B cell (primary cell): Measurements from ENCODE around the gene DEFB112. TPM values are rescaled to one million over a fixed set of nuclear protein-coding genes. Genes with fewer than 3 reads are reported as not detected.

Experiments
- ATAC-seq: fragments of 200-7000 bp; cut with Tn5 transposase; one replicate; pipeline ENCODE4 v1.10.0; 2021; ENCODE audit warnings: low read depth, mild to moderate bottlenecking, moderate number of reproducible peaks, moderate library complexity
- CTCF ChIA-PET: fragments of 350-600 bp; sonication (Branson Sonifier 250); formaldehyde crosslinking; loops from one replicate; lab custom pipeline; 2021; ENCODE audit warnings: antibody characterized with exemption, inconsistent platforms; lab: Charles Lee
- POLR2A ChIA-PET: fragments of 350-600 bp; sonication (Branson Sonifier 250); formaldehyde crosslinking; loops from one replicate; lab custom pipeline; 2021; ENCODE audit warnings: antibody characterized with exemption; lab: Charles Lee
- DNase-seq: peaks from one replicate; pipeline ENCODE4 v3.0.0; 2013
- H2AFZ ChIP-seq: 2 replicates; pipeline ENCODE4 v1.6.1; 2012; ENCODE audit warnings: mild to moderate bottlenecking, low read depth, low read length; ENCODE audit not compliant: insufficient read depth, poor library complexity, severe bottlenecking
- H3K27ac ChIP-seq, 2 donors: 1 replicate in 1 of 2; 2 replicates in 1 of 2; pipeline ENCODE4 v1.5.1; 2012 to 2013; ENCODE audit warnings: low read length in 2 of 2, mild to moderate bottlenecking in 2 of 2, moderate library complexity in 1 of 2
- H3K27me3 ChIP-seq, 4 experiments: fragments of 200-600 bp in 1 of 4; sonication (generic) in 1 of 4; replicated peaks in 1 of 4; 1 replicate in 2 of 4; 2 replicates in 2 of 4; pipeline versions ENCODE4 v1.6.1 to v1.7.0; 2013 to 2016; ENCODE audit warnings: low read length in 3 of 4, mild to moderate bottlenecking in 2 of 4, mixed read lengths in 1 of 4, moderate library complexity in 1 of 4; ENCODE audit not compliant: insufficient read depth in 4 of 4, control insufficient read depth in 3 of 4; ENCODE audit errors: control extremely low read depth in 1 of 4
- H3K36me3 ChIP-seq, 2 experiments: replicated peaks in 1 of 2; 1 replicate in 1 of 2; 2 replicates in 1 of 2; pipeline versions ENCODE4 v1.6.1 to v1.7.1; 2013; ENCODE audit warnings: low read length in 1 of 2; ENCODE audit not compliant: insufficient read depth in 2 of 2, control insufficient read depth in 1 of 2; ENCODE audit errors: control extremely low read depth in 1 of 2, extremely low read depth in 1 of 2
- H3K4me1 ChIP-seq, 2 donors: fragments of 200-600 bp in 1 of 2; sonication (generic) in 1 of 2; 1 replicate in 1 of 2; 2 replicates in 1 of 2; pipeline versions ENCODE4 v1.5.1 to v1.6.1; 2013 to 2017; ENCODE audit warnings: low read length in 2 of 2; ENCODE audit not compliant: control insufficient read depth in 2 of 2, insufficient read depth in 2 of 2
- H3K4me2 ChIP-seq: replicated peaks from 2 replicates; pipeline ENCODE3; 2012; ENCODE audit warnings: mild to moderate bottlenecking, low read depth, low read length; ENCODE audit not compliant: poor library complexity, severe bottlenecking
- H3K4me3 ChIP-seq, 5 experiments: fragments of 200-600 bp in 1 of 5; sonication (generic) in 1 of 5; 1 replicate in 3 of 5; 2 replicates in 2 of 5; pipeline versions ENCODE4 v1.5.1 to v1.7.0; 2011 to 2016; ENCODE audit warnings: low read length in 4 of 5, mild to moderate bottlenecking in 4 of 5, low read depth in 2 of 5, control low read depth in 1 of 5, moderate library complexity in 1 of 5; ENCODE audit not compliant: insufficient read depth in 1 of 5; ENCODE audit errors: control extremely low read depth in 1 of 5, extremely low read depth in 1 of 5
- H3K79me2 ChIP-seq: fragments of 200-600 bp; sonication (generic); one replicate; pipeline ENCODE4 v1.6.0; 2016; ENCODE audit warnings: low read length; ENCODE audit not compliant: control insufficient read depth, insufficient read depth
- H3K9ac ChIP-seq: fragments of 200-600 bp; sonication (generic); 2 replicates; pipeline ENCODE4 v1.6.1; 2017; ENCODE audit warnings: mild to moderate bottlenecking, low read length, moderate library complexity
- H3K9me3 ChIP-seq, 3 donors: one replicate each; pipeline versions ENCODE4 v1.6.1 to v1.7.1; 2013; ENCODE audit warnings: low read length in 2 of 3; ENCODE audit not compliant: control insufficient read depth in 2 of 3, insufficient read depth in 1 of 3; ENCODE audit errors: control extremely low read depth in 1 of 3
- H4K20me1 ChIP-seq: 2 replicates; pipeline ENCODE4 v1.6.0; 2012; ENCODE audit warnings: mild to moderate bottlenecking, low read length; ENCODE audit not compliant: insufficient read depth, control insufficient read depth, poor library complexity, severe bottlenecking
- H3K27ac Mint-ChIP-seq: one replicate; pipeline ENCODE4 v1.8.0; 2021; ENCODE audit warnings: mixed read lengths
- H3K27me3 Mint-ChIP-seq: one replicate; pipeline ENCODE4 v1.8.0; 2021; ENCODE audit warnings: mixed read lengths
- H3K4me1 Mint-ChIP-seq: one replicate; pipeline ENCODE4 v1.8.0; 2021; ENCODE audit warnings: mixed read lengths
- H3K4me3 Mint-ChIP-seq: one replicate; pipeline ENCODE4 v1.8.0; 2021; ENCODE audit warnings: mixed read lengths
- H3K9me3 Mint-ChIP-seq: one replicate; pipeline ENCODE4 v1.8.0; 2022; ENCODE audit warnings: mixed read lengths; ENCODE audit not compliant: insufficient read depth
- EZH2 ChIP-seq: IDR thresholded peaks from 2 replicates; pipeline ENCODE4 v1.6.1; 2012; ENCODE audit warnings: borderline replicate concordance, low read depth, mild to moderate bottlenecking, moderate library complexity, low read length; ENCODE audit not compliant: insufficient read depth, poor library complexity, severe bottlenecking
- WGBS: methylation state at CpG from one replicate; pipeline ENCODE4 v1.1.5; 2013; ENCODE audit warnings: missing lambda C conversion rate; ENCODE audit not compliant: insufficient coverage; 5-methylcytosine and 5-hydroxymethylcytosine counted together
- intact Hi-C: fragments of 100-400 bp; cut with micrococcal nuclease; formaldehyde crosslinking; loops from one replicate; pipeline ENCODE4 v1.10.0; 2022
- polyA plus RNA-seq: library from polyadenylated mRNA; depleted of rRNA; stranded (reverse); fragments of >200 nt; gene quantifications from 2 replicates; pipeline ENCODE4 v1.2.3, GENCODE V29; 2012
- total RNA-seq, 2 donors: library from RNA; stranded (reverse); fragments of 120-200 nt in 1 of 2; gene quantifications; 1 replicate in 1 of 2; 2 replicates in 1 of 2; pipeline versions ENCODE4 v1.2.3 to v1.2.4, GENCODE V29; 2013 to 2022
- TF ChIP-seq, protein P1 (sequence below): fragments of 200-600 bp; IDR thresholded peaks from one replicate; pipeline ENCODE4 v1.8.0; 2022; ENCODE audit warnings: antibody characterized with exemption, mild to moderate bottlenecking

Gene DEFB112
- total and polyA plus RNA-seq, 2 donors (not counting 1 experiment from before 2014, with no cell fraction given) = not detected

DNA sequence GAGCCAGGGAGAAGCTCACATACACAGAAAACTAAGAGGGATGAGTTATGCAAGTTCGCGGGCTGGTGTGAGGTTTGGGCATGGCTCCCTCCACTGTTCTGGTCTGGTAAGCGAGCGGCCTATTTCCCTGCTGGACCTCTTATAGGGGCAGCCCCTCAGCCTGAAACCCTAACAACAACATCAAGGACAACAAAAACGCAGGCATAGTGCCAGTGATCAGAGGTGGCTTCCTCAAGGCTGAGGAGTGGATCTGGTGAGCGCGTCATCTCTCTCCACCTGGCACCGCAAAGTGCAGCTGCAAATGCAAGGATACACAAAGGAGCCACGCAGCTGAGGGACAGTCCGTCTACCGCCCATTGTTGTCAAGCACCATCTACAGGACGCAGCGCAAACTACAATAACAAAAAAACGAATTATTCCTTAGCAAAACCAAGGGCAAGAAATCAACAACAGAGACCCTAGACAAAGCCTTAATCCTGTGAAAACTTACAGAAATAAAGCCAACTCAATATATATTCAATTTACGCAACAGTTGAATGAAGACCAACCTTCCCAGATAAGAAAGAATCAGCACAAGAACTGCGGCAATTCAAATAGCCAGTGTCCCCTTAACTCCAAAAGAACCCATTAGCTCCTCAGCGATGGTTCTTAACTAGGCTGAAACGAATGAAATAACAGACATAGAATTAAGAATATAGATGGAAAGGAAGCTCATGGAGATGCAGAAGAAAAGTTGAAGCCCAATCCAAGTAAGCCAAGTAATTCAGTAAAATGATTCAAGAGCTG lies 18.8 kb downstream of the DEFB112 start:
- Histone ChIP-seq H2AFZ (no peak overlapping the region), H3K4me1 (no peaks in the 10 kb centered on the region), H3K9ac (no peak overlapping the region), H3K27me3 (no peaks in the 10 kb centered on the region), H3K4me2 (no peak overlapping the region), H3K9me3 (peaks cover 0 to 10% (median 0%) of the 10 kb centered on the region in 3 donors), H3K27ac (no peak overlapping the region), H3K36me3 (no peaks in the 10 kb centered on the region), H4K20me1 (no peaks in the 10 kb centered on the region), H3K79me2 (no peaks in the 10 kb centered on the region), H3K4me3 (no peak overlapping the region)
- TF ChIP-seq, protein P1, sequence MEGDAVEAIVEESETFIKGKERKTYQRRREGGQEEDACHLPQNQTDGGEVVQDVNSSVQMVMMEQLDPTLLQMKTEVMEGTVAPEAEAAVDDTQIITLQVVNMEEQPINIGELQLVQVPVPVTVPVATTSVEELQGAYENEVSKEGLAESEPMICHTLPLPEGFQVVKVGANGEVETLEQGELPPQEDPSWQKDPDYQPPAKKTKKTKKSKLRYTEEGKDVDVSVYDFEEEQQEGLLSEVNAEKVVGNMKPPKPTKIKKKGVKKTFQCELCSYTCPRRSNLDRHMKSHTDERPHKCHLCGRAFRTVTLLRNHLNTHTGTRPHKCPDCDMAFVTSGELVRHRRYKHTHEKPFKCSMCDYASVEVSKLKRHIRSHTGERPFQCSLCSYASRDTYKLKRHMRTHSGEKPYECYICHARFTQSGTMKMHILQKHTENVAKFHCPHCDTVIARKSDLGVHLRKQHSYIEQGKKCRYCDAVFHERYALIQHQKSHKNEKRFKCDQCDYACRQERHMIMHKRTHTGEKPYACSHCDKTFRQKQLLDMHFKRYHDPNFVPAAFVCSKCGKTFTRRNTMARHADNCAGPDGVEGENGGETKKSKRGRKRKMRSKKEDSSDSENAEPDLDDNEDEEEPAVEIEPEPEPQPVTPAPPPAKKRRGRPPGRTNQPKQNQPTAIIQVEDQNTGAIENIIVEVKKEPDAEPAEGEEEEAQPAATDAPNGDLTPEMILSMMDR = no peak
- no peak for TF ChIP-seq EZH2
- Mint-ChIP-seq H3K4me1 (no peaks in the 10 kb centered on the region), H3K4me3 (no peak overlapping the region), H3K27ac (no peak overlapping the region), H3K9me3 (peaks cover 3% of the 10 kb centered on the region), H3K27me3 (no peaks in the 10 kb centered on the region)
- ChIA-PET POLR2A (no interaction called here), CTCF (no interaction called here)
- WGBS = 41% methylated on average over 14 of the region's 18 CpGs
- DNase-seq (no peak), ATAC-seq (no peak)
- intact Hi-C loops = no loop called here

DNA sequence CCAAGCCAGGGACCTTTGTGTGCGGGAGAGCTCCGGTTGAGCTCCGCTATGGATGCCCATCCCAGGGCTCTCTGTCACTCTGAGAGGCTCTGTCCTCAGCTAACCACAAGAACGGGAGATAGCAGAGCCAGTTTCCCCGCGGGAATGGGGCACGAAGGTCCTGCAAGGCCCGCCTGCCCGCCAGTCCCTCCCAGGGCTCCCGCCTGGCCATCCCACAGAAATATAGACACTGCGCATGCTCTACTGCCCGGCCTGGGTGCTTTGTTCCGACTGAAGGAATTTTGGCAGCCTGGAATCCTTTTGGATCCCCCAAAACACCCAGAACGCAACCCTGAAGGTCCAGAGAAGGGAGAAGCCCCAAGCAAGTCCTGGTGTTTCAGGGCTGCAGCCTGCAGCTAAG lies 19.4 kb downstream of the DEFB112 start:
- no peaks in the 10 kb centered on the region for H3K27me3 ChIP-seq
- no peaks in the 10 kb centered on the region for H3K4me1 Mint-ChIP-seq
- no peak for ATAC-seq
- POLR2A ChIA-PET = no interaction called here
- CTCF ChIA-PET = no interaction called here
- H3K4me2 ChIP-seq = no peak overlapping the region
- H2AFZ ChIP-seq = no peak overlapping the region
- peaks cover 7% of the 10 kb centered on the region for H3K9me3 Mint-ChIP-seq
- no peaks in the 10 kb centered on the region for H3K27me3 Mint-ChIP-seq
- H3K4me3 ChIP-seq = no peak overlapping the region
- peaks cover 0 to 10% (median 0%) of the 10 kb centered on the region in 3 donors for H3K9me3 ChIP-seq
- H4K20me1 ChIP-seq = no peaks in the 10 kb centered on the region
- intact Hi-C loops = no loop called here
- no peaks in the 10 kb centered on the region for H3K36me3 ChIP-seq
- no peak overlapping the region for H3K4me3 Mint-ChIP-seq
- no peak overlapping the region for H3K27ac ChIP-seq
- H3K27ac Mint-ChIP-seq = no peak overlapping the region
- DNase-seq = no peak
- 95% methylated on average over 10 of the region's 14 CpGs for WGBS
- H3K9ac ChIP-seq = no peak overlapping the region
- no peaks in the 10 kb centered on the region for H3K79me2 ChIP-seq
- TF ChIP-seq, protein P1 = no peak
- no peak for TF ChIP-seq EZH2
- H3K4me1 ChIP-seq = no peaks in the 10 kb centered on the region
